Activated CD4-positive, alpha-beta T cell treated with anti-CD3 and anti-CD28 coated beads, Interleukin-2, Interleukin-4, amounts not matched to agents 100 ng/mL and 50 ng/mL, durations not matched to agents 16 hours and 8 hours (primary cell): ENCODE measurements around the gene LFNG.

Experiments used
- DNase-seq: peaks from one replicate; pipeline ENCODE4 v3.0.0-alpha.2; 2020; ENCODE audit warnings: low spot score

The LFNG gene, protein sequence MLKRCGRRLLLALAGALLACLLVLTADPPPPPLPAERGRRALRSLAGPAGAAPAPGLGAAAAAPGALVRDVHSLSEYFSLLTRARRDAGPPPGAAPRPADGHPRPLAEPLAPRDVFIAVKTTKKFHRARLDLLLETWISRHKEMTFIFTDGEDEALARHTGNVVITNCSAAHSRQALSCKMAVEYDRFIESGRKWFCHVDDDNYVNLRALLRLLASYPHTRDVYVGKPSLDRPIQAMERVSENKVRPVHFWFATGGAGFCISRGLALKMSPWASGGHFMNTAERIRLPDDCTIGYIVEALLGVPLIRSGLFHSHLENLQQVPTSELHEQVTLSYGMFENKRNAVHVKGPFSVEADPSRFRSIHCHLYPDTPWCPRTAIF

DNA sequence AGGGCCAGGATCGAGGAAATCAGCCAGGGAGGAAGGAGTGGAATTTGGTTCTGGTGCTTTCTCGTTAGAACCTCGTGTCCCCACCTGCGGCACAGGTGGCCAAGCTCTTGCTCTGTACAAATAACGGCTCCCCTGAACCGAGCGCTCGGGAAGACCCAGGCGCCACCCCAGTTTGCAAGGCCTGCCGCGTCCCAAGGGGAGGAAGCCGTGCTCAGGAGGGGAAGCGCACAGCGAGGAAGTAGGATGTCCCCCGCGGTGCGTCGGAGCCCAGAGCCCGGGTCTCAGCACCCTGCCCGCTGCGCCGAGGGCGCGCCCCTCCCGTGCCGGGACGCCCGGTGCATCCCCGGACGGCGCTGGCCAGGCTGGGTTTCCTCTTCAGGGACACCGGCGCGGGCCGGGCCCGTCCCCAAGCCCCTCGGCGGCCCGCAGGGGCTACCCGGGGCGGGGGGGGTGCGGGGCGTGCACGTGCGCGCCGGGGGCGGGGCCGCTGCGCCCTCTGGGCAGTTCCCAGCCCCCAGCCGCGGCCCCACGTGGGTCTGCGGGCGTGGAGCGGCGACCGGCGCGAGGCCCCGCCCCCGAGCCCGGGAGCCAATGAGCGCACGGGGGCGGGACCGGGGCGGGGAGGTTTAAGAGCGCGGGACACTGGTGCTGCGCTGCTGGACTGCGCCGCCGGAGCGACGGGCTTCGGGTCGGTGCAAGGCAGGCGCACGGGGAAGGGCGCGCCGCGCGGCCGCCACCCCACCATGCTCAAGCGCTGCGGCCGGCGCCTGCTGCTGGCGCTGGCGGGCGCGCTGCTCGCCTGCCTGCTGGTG, at the start of gene LFNG:
TSS of gene LFNG (plus strand) at position 656 of the 812 bp plus-strand sequence. CDS start at position 744, 88 bp downstream.
- peak; percentile 89 for DNase-seq

DNA sequence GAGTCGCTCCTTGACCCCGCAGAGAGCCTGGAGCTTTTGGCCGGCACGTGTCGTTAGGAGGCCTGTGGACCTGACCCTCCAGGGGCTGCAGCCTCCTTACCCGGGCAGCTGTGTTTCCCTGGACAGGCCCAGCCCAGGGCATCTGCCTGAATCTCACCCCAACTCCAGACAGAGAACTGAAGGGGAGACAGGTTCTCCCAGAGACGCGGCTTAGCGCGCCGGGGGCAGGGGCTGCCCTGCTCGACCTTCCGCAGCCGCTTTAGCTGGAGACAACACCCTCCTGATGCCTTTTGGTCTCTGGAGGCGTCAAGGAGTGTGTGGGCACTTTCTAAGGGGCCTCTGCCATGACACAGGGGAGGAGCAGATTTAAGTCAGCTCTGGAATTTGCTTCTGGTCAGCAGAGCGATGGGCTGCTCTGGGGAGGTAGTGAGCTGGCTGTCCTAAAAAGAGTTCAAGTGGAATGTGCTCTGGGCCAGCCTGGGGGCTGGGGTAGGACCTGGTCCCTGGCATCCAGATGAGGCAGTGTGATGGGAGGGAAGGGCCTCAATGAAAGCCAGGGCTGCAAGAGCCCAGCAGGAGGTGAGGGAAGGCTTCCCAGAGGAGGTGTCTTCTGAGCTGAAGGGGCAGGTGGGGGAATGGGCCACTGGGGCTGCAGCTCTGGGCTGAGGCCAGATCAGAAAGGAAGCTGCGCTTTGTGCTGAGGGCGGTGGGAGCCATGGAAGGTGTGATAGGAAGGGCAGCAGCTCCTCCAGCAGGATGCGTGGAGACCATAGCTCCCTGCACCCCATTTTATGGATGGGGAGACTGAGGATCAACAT, 49.2 kb upstream of the LFNG start:
- no peak for DNase-seq

DNA sequence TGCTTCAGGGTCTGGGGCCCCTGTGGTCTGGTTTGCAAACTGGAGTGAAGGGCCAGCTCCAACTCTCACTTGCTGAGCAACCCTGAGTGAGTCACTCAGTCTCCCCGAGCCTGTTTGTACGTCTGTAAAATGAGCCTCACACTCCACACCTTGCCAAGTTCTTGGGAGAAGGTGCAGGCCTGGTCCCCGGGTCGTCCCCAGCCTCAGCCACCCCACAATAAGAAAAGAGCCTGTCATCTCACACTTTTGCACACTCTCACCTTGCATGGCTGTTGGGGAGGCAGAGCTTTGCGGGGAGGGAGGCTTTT, 48.6 kb upstream of the LFNG start:
- DNase-seq, result no peak

DNA sequence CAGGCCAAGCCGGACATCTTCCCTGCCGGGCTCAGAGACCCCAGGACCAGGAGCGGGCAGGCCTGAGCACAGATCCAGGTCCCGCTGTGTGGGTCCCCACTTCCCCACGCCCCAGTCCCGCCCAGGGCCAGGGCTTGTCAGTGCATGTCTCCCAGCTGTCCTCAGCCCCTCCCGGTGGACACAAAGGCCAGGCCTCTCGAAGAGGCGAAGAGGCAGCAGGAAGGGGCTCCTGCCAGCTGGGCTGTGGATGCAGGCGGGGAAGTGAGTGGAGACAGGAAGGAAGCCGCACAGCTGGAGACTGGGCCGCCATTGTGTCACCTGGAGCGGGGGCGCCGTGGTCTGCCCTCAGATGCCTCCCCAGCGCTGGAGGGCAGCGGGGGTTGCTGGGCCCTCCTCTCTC, 48.2 kb upstream of the LFNG start:
- no peak for DNase-seq

DNA sequence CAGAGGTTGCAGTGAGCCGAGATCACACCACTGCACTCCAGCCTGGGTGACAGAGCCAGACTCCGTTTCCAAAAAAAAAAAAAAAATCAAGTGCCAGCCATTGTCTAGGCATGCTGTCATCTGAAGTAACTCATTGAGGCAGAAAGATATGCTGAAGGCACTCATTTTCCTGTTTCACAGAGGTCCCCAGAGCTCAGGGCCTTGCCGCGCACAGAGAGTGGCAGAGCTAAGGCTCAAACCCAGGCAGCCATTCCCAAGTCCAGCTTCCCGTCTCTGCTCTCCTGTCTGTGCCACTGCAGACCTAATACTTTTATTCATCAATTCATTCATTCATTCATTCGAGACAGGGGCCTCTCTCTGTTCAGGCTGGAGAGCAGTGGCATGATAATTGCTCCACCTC, 46.8 kb upstream of the LFNG start:
- no peak for DNase-seq

DNA sequence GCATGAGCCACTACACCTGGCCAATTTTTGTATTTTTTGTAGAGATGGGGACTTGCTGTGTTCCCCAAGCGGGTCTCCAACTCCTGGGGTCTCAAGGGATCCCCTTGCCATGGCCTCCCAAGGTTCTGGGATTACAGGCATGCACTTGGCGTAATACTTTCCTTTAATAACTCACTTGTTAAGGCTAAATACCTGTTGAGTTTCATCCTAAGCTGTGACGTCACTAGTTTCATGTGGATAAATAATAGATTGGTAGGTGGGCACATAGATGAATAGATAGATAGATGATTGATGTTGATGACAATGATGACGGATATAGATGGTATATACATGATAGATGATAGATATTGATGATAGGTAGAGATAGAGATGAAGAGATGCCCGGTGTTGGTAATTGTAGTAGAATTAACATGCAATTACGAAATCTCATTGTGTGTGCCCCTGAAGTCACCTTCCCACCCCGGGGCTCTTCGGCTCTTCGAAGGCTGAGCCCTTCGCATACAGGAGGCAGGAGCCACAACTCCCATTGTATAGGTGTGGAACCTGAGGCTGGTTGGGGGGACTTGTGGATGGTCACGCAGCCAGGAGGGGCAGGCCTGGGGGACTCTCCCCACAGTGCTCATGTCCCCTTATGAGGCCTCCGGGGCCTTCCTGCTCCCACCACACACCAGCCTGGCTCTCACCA, 45.9 kb upstream of the LFNG start:
- DNase-seq, result no peak

DNA sequence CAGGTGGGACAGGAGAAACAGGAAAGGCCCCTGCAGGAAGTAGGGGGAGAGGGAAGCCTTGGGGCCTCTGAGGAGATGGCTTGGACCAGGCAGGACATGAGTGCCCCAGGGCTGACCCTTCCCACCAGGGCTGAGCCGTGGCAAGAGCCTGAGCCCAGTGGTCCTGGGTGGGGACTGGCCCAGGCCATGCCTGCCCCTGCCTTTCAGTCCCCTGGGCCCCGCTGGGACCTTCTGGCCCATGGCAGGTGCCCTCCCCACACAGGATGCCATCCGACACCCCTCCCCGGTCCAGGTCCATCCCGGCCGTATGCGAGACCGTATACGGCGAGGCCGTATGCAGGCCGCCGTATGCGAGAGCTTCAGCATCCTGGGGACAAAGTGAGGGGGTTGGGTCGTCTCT, 45.4 kb upstream of the LFNG start:
- no peak for DNase-seq

DNA sequence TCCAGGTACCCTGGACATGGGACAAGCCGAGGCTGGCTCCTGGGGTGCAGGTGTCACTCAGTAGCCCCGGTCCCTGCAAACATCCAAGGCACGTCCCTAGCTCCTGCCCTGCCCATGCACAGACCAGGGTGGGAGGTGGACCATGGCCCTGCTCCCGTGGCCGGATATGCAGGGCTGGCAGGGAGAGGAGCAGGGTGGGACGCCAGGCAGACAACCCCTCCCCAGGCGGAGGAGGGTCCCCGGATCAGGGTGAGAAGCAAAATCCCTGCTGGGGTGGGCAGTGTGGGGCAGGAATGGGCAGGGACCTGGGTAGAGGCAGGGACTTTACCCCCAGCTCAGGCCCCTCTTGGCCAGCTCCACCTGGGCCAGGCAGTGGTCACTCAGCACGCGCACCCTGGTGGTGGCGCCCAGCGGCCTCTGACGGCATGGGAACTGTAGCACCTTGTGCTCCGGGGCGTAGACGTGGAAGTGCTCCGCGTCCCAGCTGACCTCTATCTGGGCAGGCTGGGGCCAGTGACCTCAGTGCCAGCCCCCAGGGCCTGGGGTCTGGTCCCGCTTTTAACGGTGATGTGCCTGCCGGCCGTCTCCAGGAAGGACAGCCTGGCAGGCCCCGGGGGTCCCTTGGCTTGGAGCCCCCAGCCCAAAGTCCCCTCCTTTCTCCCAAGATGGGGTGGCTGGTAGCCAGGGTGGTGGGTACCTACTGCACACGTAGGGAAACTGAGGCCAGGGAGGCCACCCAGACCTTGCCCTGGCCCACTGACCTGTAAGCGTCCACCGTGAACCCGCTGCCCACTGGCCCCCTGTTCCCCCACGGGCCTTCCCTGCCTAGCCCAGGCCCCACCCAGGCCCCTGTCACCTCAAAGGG, 44.5 kb upstream of the LFNG start:
- DNase-seq, result no peak

DNA sequence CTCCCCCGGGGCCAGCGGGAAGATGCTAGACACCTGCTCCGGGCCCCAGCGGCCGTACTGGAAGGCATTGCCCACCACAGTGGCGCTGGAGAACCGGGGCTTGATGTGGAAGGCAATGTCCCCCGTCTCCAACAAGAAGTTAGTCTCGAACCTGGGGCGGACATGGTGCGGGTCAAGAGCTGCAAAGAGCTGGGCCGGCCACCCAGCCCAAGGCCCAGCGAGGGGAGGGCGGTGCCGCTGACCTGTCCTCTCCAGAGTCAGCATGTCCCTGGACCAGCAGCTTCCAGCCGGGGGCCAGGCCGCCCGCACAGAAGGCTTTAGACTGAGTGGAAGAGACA, 43.9 kb upstream of the LFNG start:
- no peak for DNase-seq

DNA sequence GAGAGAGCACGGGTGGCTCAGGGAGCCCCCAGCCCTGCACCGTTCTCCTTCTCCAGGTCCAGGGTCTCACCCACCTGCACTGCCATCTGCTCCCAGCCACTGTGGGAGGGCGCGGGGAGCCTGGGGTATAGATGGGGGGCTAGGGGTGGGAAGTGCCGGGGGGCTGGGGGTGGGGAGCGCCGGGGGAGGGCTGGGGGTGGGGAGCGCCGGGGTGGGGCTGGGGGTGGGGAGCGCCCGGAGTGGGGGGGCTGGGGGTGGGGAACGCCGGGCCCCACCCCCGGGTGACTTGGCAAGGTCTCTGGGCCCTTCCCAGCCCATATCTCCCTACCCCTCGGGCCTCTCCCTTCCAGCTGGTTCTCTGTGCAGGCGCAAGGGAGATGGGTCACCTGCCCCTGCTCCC, 43.3 kb upstream of the LFNG start, which contains the start of gene GRIFIN:
TSS of gene GRIFIN (minus strand) at position 101 of the 400 bp plus-strand sequence. CDS start at position 86, 15 bp downstream.
- DNase-seq, result no peak

DNA sequence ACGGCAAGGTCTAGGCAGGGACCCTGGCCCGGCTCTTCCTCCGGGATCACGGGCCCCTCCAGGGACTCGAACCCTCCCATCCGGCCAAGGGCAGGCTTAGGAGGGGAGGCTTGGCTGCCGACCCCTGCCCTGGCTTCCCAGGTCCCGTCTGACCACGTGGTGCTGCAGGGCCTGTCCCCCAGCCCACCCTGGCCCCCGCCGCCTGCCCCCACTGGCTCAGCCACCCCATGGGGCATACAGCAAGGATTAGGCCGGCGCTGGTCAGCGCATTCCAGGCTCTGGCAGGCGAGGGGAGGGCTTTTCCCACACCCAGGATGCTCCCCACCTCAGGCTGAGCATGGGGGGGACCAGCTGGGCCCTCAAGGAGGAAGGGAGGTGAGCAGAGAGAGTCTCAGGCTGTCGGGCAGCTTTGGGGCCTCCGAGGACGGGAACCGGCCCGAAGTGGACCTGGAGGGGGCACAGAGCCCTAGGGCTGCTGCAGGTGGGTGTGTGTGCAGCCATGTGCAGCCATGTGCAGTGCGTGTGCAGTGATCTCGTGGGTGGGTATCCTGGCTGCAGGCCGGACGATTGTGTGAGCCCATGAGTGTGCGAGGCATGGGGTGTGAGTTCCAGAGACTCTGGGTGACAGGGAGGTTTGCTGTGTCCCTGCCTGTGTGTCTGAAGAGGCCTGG, 42.7 kb upstream of the LFNG start:
- no peak for DNase-seq

DNA sequence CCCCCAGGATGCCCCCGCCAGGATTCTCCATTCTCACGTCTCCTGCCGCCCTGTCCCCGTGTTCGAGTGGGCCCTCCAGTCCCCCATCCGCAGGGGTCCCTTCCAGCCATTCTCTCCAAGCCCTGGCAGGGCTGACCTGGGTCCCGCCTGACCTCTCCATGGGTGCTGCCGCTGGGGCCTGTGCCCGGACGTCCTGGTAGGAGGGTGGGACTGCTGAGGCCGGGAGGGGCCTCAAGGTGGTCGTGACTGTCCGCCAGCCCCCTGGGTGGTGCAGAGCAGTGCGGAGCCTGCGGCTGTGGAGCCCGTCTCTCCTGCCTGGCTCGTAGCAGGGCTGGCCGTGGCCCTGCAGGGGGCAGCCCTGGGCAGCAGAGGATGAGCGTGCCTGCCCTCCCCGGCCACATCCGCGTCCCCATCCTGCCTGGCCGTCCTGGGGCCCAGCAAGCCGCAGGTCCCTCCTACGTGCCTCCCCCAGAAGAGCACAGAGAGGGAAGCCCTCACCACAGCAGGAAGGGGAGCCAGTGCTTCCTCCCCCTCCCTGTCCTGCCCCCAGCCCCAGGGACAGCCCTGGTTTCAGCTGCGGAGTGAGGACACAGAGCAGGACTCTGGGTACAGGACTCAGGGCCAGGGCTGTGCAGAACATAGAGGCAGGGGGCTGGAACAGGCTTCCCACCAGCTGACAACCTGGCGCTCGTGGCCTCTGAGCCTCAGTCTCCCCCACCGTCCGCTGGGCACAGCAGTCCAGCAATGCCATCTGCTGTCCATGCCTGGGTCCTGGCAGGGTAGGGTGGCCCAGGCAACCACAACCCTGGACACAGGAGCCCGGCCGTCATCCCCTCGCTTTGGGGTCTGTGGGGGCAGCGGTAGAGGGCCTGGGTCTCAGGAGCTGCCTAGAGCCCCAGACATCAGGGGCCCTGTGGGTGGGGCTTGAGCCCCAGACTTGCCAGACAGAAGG, 41.9 kb upstream of the LFNG start:
- DNase-seq, result peak; percentile 42

DNA sequence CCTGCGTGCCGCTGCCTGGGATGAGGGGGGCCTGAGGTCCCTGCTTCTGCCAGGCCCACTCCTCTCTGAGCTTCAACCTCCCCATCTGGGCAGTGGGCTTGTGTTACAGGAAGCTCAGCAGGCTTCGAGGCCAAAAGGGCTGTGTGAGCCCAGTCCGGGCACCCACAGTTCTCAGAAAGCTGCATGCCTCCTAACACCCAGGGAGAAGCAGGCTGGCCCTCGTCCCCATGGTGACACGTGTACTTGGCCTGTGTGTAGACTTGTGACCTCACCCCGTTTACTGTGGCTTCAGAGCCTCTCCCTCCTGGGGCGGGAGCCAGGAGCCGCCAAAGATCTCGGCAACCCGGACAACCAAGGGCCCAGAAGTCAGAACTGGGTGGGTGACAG, 41.2 kb upstream of the LFNG start:
- DNase-seq, result no peak

DNA sequence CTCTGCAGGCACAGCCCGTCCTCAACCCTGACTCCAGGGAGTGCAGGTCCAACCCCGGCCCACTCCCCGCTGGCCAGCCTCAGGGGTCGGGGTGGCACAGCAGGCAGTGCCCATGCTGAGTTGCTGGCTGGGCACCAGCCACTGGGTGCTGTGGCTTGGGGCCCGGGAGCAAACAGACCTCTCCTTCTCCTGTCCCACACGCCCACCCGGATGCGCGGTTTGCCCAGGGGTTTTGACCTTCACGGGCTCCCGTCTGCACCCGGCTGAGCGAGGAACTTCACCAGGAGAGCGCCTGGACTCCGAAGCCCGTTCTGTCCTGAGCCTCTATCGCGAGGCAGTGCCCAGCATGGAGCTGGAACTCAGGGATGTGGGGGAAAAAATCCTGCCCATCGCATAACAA, 40.8 kb upstream of the LFNG start:
- DNase-seq, result no peak

DNA sequence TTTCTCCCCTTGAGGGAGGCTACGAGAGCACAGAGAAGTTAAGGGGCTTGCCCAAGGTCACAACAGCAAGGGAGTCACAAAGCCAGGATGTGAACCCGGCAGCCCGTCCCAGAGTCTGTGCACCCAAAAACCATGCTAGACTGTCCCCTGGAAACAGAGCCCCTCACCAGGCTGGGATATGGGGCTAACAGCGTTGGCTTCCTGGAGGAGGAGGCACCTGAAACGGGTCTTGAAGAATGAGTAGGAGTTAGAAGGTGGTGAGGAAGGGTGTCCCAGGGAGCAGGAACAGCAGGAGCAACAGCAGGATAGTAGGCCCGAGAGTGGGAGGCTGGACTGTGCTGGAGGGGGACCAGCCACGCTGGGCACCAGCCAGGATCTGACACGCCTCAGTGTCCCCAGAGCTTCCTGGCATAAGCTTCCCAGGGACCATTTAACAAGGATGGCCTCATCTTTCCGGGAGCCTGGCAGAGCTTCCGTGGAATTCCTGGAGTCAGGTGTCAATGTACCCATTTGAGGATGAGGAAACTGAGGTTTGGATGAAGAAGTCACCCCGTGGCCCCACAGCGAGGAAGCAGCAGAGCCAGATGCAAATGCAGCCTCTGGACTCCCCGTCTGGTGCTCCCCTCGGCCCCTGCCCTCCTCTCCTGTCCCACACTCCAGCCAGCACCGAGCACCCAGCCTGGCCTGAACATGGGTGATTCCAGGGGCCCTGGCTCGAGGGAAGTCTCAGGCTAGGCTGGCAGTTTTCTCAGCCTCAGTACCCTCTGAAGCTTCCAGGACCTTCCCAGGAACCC, 40.1 kb upstream of the LFNG start:
- no peak for DNase-seq

DNA sequence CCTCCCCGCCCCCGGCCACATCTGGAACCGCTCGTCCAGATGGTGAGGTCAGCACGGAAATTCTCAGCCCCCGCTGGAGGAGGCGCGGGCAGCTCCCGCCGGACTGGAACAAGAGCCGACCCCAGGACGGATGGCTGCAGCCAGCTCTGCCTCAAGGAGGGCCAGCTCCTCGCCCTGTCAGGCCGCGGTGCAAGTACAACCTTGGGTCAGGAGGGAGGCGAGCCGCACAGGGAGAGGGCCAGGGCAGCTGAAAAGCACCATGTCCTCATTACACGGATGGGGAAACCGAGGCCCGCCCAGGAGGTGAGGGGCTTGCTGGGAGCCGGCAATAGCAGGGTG, 39.5 kb upstream of the LFNG start:
- DNase-seq, result no peak

DNA sequence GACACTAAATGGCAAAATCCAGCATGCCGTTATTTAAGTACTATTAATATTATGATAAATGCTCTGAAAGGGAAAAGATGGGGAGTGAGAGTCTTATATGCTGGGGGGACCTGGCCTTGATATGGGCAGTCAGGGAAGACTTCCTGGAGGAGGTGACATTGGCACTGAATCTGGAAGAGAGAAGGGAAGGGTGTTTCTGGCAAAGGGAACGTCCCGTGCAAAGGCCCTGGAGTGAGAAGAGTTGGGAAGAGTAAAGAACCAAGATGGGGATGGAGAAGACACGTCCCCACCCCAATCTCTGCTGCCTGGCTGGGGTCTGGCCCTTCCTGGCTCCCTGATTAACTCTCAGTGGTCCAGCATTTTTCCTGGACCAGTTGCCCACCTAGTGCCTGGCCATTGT, 38.4 kb upstream of the LFNG start:
- no peak for DNase-seq

DNA sequence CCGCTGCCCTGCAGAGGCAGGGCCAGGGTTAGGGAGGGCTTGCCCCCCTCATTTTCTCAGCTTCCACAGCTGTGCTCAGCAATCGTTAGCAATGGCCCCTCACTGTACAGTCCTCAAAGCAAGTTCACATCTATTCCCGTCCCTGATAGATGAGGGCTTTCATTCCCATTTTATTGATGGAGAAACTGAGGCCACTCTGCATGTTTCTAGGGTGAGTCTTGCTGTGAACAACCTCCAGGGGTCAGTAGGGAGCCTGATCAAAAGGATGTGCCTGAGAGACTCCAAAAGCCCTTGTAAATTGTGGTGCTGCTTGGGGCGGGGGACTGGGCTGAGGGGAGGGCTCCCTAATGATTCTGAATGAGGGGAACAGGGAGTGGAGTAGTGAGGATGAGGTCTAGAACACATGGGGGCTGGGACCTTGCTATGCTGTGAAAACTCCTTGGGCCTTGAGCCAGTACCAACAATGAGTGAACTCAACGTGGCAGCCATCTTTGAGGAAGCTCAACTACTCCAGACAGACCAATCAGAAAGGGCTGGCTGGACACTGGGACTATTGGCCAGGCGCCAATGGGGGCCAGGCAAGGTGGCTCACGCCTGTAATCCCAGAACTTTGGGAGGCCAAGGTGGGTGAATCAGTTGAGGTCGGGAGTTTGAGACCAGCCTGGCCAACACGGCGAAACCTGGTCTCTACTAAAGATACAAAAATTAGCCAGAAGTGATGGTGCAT, 36.7 kb upstream of the LFNG start:
- no peak for DNase-seq
